Mammary epithelial cell (primary cell): ENCODE measurements around the gene PERP.

Source experiments
- CTCF ChIP-seq, 2 donors: IDR thresholded peaks in 1 of 2; conservative IDR thresholded peaks in 1 of 2; 2 replicates each; pipeline ENCODE4 v1.5.1; 2011 to 2012; ENCODE audit warnings: inconsistent platforms in 2 of 2, low read length in 2 of 2, mild to moderate bottlenecking in 2 of 2, control low read depth in 1 of 2, low read depth in 1 of 2; ENCODE audit not compliant: insufficient read depth in 1 of 2; ENCODE audit errors: extremely low read depth in 1 of 2
- EZH2 ChIP-seq: IDR thresholded peaks from 2 replicates; pipeline ENCODE4 v1.6.1; 2012; ENCODE audit warnings: low read length, inconsistent platforms, borderline replicate concordance

- TF ChIP-seq CTCF (conservative IDR thresholded peaks at IDR 0.05 in 1 of 2, IDR thresholded peaks at IDR 0.05 in 1 of 2; ENCODE audit: extremely low read depth in 1 of 2, insufficient read depth in 1 of 2, low read depth in 1 of 2, low read length in 2 of 2) (no peak), EZH2 (no peak)
Measured at GRCh38 chr6:138104618-138105213, 2.5 kb downstream of the PERP start.
